ENCODE results near the gene BNIPL. TPM values are rescaled to one million over a fixed set of nuclear protein-coding genes. Genes with fewer than 3 reads are reported as not detected.
A peak's percentile ranks its signal among the peaks of the same experiment; 100 is the strongest.

Gene BNIPL
- total and polyA plus RNA-seq, 2 of the 4 experiments (the other 2 are of a cell fraction): under 0.01 to 0.38 TPM

- peak overlapping the region; percentile 1 for H2AK9ac ChIP-seq (replicated peaks; ENCODE audit: low read depth, low read length, poor library complexity)
- H3K4me2 ChIP-seq (ENCODE audit: low read depth, low read length): no peak overlapping the region
- no peak overlapping the region for H2AK5ac ChIP-seq (ENCODE audit: low read depth, low read length)
- dilution Hi-C loops (cut with HindIII; ENCODE audit: low sequenced_read_pairs, unreplicated experiment): no loop called here
- DNase-seq (no peak), ATAC-seq (ENCODE audit: low read depth) (no peak)
- H2BK120ac ChIP-seq (ENCODE audit: low read depth, low read length): no peak overlapping the region
- no peak overlapping the region for H3K23ac ChIP-seq (ENCODE audit: low read depth, low read length)
- no peaks in the 10 kb centered on the region for H4K20me1 ChIP-seq (ENCODE audit: insufficient read depth, low read length)
- no peak overlapping the region for H3K9ac ChIP-seq (ENCODE audit: low read depth, low read length)
- no peak overlapping the region for H2BK20ac ChIP-seq (ENCODE audit: low read depth, low read length)
- H2AFZ ChIP-seq (replicated peaks; ENCODE audit: low read length, poor library complexity): no peak overlapping the region
- no peaks in the 10 kb centered on the region for H3K27me3 ChIP-seq (ENCODE audit: control insufficient read depth, insufficient read depth, low read length)
- H3K18ac ChIP-seq (ENCODE audit: low read depth, low read length): no peak overlapping the region
- H4K5ac ChIP-seq (ENCODE audit: low read depth, low read length): no peak overlapping the region
- TF ChIP-seq POLR2A (IDR thresholded peaks at IDR 0.05; ENCODE audit: low read depth, low read length) (no peak), NFE2L2 (IDR thresholded peaks at IDR 0.05; ENCODE audit: low read depth, low read length) (no peak), CHD1 (IDR thresholded peaks at IDR 0.05; ENCODE audit: low read depth, low read length) (no peak), CEBPB (IDR thresholded peaks at IDR 0.05; ENCODE audit: low read depth, low read length) (no peak)
- in situ Hi-C loops (cut with MboI; ENCODE audit: low sequenced_read_pairs): no loop called here
- no peak overlapping the region; the same call in 1 of the 2 replicates for H3K4ac ChIP-seq (ENCODE audit: low read depth, low read length)
- no peak overlapping the region for H2BK5ac ChIP-seq (ENCODE audit: low read depth, low read length, poor library complexity, severe bottlenecking)
- peaks cover 34% of the 10 kb centered on the region for H3K36me3 ChIP-seq (ENCODE audit: control insufficient read depth, insufficient read depth, low read length)
- no peaks in the 10 kb centered on the region for H3K9me3 ChIP-seq (ENCODE audit: control insufficient read depth, insufficient read depth, low read length)
- POLR2A ChIA-PET (ENCODE audit: unreplicated experiment): no interaction called here
- no peak overlapping the region for H3K27ac ChIP-seq (ENCODE audit: insufficient read depth, low read length)
- no peaks in the 10 kb centered on the region; a peak in 1 of 4 replicates for H3K79me1 ChIP-seq (ENCODE audit: low read depth in 1 of 2, low read length in 2 of 2)
- peaks cover 6% of the 10 kb centered on the region for H3K4me1 ChIP-seq (ENCODE audit: control insufficient read depth, insufficient read depth, low read length)
- no peak overlapping the region; the same call in 1 of the 2 replicates for H4K91ac ChIP-seq (ENCODE audit: insufficient read depth, low read depth, low read length)
- no peak overlapping the region for H3K4me3 ChIP-seq (ENCODE audit: insufficient read depth, low read depth, low read length)
- H2BK15ac ChIP-seq (ENCODE audit: low read depth, low read length): no peak overlapping the region; the same call in 2 of the 3 replicates
- CTCF ChIA-PET: interaction anchor here (4.3 kb wide), 1 partner anchor 8 kb away, joined by 24 read pairs; the partner anchor contains the start of gene MINDY1
- no TSS peak for BruUV-seq (replicated peaks)
- H3K56ac ChIP-seq (ENCODE audit: extremely low read depth, insufficient read depth, low read length): no peak overlapping the region
- no peak overlapping the region for H3K14ac ChIP-seq (replicated peaks; ENCODE audit: low read depth, low read length)
- WGBS, 2 experiments (ENCODE audit: extremely low coverage in 2 of 2, insufficient read length in 1 of 2): 100% methylated on average over 1 of the region's 5 CpGs; no CpG with 5 or more reads in 1 of the 2 experiments
- H4K8ac ChIP-seq (ENCODE audit: low read depth in 2 of 2, low read length in 2 of 2): no peak overlapping the region
- H3K9me1 ChIP-seq (ENCODE audit: insufficient read depth, low read length): peaks cover 8% of the 10 kb centered on the region; the same call in 1 of the 2 replicates
- intact Hi-C loops (cut with micrococcal nuclease): no loop called here
Observed at GRCh38 chr1:150997949-150998348, 38.4 kb upstream of the BNIPL start.
